ENCODE measurements around the gene PAIP2B. TPM values are rescaled to one million over a fixed set of nuclear protein-coding genes. Genes with fewer than 3 reads are reported as not detected.

The PAIP2B gene
- total RNA-seq, 4 donors from 2014 or later = 1.2 to 7.0 (median 3.6) TPM

GRCh38 chr2:71174207-71174606, 52.7 kb downstream of the PAIP2B start:
- no peak overlapping the region for H3K4me3 ChIP-seq
- H3K9me3 ChIP-seq = no peaks in the 10 kb centered on the region
- no peak overlapping the region for H3K27ac ChIP-seq
- no peaks in the 10 kb centered on the region for H3K4me1 ChIP-seq
- in situ Hi-C loops (cut with MboI; ENCODE audit: low pct_ligation_motif_present in 1 of 4, low pct_unique_long_range_greater_than_20kb in 1 of 4, low sequenced_read_pairs in 3 of 4) (loop anchor here in 1 of 4 donors (25.0 kb wide), 1 partner anchor 338 kb away; no protein-coding TSS in a partner anchor), intact Hi-C loops (cut with DNase I; ENCODE audit: low total_unique reads) (no loop called here)
- H3K27me3 ChIP-seq = no peaks in the 10 kb centered on the region
- WGBS, 2 donors (ENCODE audit: low coverage in 1 of 2) = 54 to 60% methylated on average over 2 to 3 of the region's 3 CpGs
- DNase-seq = no peak
- H3K36me3 ChIP-seq = no peaks in the 10 kb centered on the region
- TF ChIP-seq POLR2A (IDR thresholded peaks at IDR 0.05) (no peak), EP300 (IDR thresholded peaks at IDR 0.05; ENCODE audit: low read depth) (no peak), POLR2AphosphoS5 (IDR thresholded peaks at IDR 0.05) (no peak)
- TF ChIP-seq, protein P1, sequence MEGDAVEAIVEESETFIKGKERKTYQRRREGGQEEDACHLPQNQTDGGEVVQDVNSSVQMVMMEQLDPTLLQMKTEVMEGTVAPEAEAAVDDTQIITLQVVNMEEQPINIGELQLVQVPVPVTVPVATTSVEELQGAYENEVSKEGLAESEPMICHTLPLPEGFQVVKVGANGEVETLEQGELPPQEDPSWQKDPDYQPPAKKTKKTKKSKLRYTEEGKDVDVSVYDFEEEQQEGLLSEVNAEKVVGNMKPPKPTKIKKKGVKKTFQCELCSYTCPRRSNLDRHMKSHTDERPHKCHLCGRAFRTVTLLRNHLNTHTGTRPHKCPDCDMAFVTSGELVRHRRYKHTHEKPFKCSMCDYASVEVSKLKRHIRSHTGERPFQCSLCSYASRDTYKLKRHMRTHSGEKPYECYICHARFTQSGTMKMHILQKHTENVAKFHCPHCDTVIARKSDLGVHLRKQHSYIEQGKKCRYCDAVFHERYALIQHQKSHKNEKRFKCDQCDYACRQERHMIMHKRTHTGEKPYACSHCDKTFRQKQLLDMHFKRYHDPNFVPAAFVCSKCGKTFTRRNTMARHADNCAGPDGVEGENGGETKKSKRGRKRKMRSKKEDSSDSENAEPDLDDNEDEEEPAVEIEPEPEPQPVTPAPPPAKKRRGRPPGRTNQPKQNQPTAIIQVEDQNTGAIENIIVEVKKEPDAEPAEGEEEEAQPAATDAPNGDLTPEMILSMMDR (IDR thresholded peaks at IDR 0.05) = no peak

GRCh38 chr2:71173096-71173495, 53.8 kb downstream of the PAIP2B start:
- in situ Hi-C loops (cut with MboI; ENCODE audit: low pct_ligation_motif_present in 1 of 4, low pct_unique_long_range_greater_than_20kb in 1 of 4, low sequenced_read_pairs in 3 of 4) = loop anchor here in 1 of 4 donors (25.0 kb wide), 1 partner anchor 339 kb away; no protein-coding TSS in a partner anchor
- WGBS, 2 donors (ENCODE audit: low coverage in 1 of 2) = 52 to 71% methylated on average over 1 of the region's 1 CpG

DNA sequence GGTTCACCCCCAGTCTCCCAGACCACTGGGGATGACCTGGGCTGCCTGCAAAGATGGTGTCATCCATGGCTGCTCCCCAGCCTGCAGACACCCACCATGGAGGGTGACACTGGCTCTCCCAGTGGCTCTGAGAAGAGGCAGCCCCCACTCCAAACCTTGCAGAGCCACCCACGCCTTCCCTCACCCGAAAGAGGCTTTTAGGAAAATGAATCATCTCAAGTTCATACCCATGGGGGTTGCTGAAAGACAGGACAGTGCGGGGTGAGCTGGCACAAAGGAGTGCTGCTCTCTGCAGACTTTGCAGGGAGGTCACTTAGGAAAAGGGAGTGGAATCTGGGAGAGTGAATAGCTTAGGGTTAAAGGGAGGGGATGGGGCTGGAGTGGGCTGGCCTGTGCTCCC, 60.1 kb downstream of the PAIP2B start:
- in situ Hi-C loops (cut with MboI; ENCODE audit: low pct_ligation_motif_present in 1 of 4, low pct_unique_long_range_greater_than_20kb in 1 of 4, low sequenced_read_pairs in 3 of 4) = loop anchor here in 1 of 4 donors (25.0 kb wide), 1 partner anchor 345 kb away; no protein-coding TSS in a partner anchor
- no peaks in the 10 kb centered on the region for H3K4me1 ChIP-seq
- no peaks in the 10 kb centered on the region for H3K27me3 ChIP-seq
- DNase-seq = no peak
- H3K9me3 ChIP-seq = no peaks in the 10 kb centered on the region
- intact Hi-C loops (cut with DNase I; ENCODE audit: low total_unique reads) = no loop called here
- WGBS, 2 donors (ENCODE audit: low coverage in 1 of 2) = 87% methylated on average over 3 of the region's 3 CpGs; no CpG with 5 or more reads in 1 of the 2 donors
- H3K27ac ChIP-seq = no peak overlapping the region
- no peak overlapping the region for H3K4me3 ChIP-seq
- no peaks in the 10 kb centered on the region for H3K36me3 ChIP-seq
- TF ChIP-seq, protein P1 (IDR thresholded peaks at IDR 0.05) = no peak
- no peak for TF ChIP-seq POLR2A (IDR thresholded peaks at IDR 0.05)

More at GRCh38 chr2:71173096-71173495, 53.8 kb downstream of the PAIP2B start:
- intact Hi-C loops (cut with DNase I; ENCODE audit: low total_unique reads) = no loop called here
- Histone ChIP-seq H3K27me3 (no peaks in the 10 kb centered on the region), H3K27ac (no peak overlapping the region), H3K4me3 (no peak overlapping the region), H3K36me3 (no peaks in the 10 kb centered on the region), H3K4me1 (no peaks in the 10 kb centered on the region), H3K9me3 (no peaks in the 10 kb centered on the region)
- no peak for DNase-seq
- TF ChIP-seq, protein P1 (IDR thresholded peaks at IDR 0.05) = no peak
- TF ChIP-seq POLR2AphosphoS5 (IDR thresholded peaks at IDR 0.05) (no peak), EP300 (IDR thresholded peaks at IDR 0.05; ENCODE audit: low read depth) (no peak), POLR2A (IDR thresholded peaks at IDR 0.05) (no peak)

DNA sequence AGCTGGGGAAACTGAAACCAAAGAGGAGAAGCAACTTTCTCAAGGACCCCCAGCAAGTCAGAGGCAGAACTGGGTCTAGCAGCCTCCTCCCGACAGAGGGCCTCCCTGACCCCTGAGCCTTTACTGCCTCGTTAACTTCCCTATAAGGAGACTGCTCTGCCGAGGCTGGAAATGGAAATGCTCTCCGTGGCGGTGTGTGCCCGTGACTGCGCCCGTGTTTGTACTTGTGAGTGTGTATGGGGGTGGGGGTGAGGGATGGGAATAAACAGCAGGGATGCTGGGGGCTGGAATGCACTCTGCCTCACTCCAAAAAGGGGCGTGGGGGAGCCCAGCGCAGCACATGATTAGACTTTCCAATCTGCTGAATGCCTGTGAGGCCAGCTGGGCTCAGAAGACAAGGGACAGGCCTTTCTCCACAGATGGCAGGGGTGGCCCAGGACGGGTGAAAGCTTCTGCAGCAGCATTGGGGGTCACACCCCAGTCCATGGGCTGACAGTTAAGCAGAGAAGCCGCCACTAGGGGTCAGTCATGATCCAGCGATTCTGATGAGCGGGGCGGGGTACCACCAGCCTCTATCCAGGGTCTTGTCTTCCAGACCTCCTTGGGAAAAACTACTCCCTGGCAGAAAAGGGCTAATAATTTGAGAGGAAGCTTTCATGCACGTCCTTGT, 69.6 kb downstream of the PAIP2B start:
- no peaks in the 10 kb centered on the region for H3K9me3 ChIP-seq
- peak overlapping the region in 1 of 4 donors; percentile 29 for H3K4me3 ChIP-seq
- 0 to 10% methylated on average over 1 to 16 of the region's 16 CpGs for WGBS, 2 donors (ENCODE audit: low coverage in 1 of 2)
- peaks cover 0 to 12% (median 9%) of the 10 kb centered on the region in 4 donors for H3K4me1 ChIP-seq
- peak overlapping the region in 3 of 4 donors; percentile 17 to 32 (median 29) for H3K27ac ChIP-seq
- in situ Hi-C loops (cut with MboI; ENCODE audit: low pct_ligation_motif_present in 1 of 4, low pct_unique_long_range_greater_than_20kb in 1 of 4, low sequenced_read_pairs in 3 of 4) = loop anchor here in 1 of 4 donors (25.0 kb wide), 1 partner anchor 355 kb away; no protein-coding TSS in a partner anchor
- intact Hi-C loops (cut with DNase I; ENCODE audit: low total_unique reads) = no loop called here
- TF ChIP-seq EP300 (IDR thresholded peaks at IDR 0.05; ENCODE audit: low read depth) = no peak
- TF ChIP-seq, protein P1 (IDR thresholded peaks at IDR 0.05) = peak; percentile 55 to 70 (median 57)
- DNase-seq = peak; percentile 59
- no peaks in the 10 kb centered on the region for H3K27me3 ChIP-seq
- H3K36me3 ChIP-seq = no peaks in the 10 kb centered on the region
